Breast epithelium (tissue), 3 donors: Measurements from ENCODE around the gene PRMT9.

Experiments used
- CTCF ChIP-seq, 3 donors: fragments of 450-650 bp; IDR thresholded peaks; one replicate each; pipeline ENCODE4 v1.5.1; 2016 to 2017; ENCODE audit warnings: antibody characterized with exemption in 3 of 3, mild to moderate bottlenecking in 3 of 3, moderate library complexity in 3 of 3
- POLR2A ChIP-seq: fragments of 450-650 bp; IDR thresholded peaks from one replicate; pipeline ENCODE4 v1.6.1; 2016; ENCODE audit warnings: antibody characterized with exemption, mild to moderate bottlenecking, moderate library complexity
- POLR2AphosphoS5 ChIP-seq, 3 donors: sonication (generic); formaldehyde crosslinking; IDR thresholded peaks; one replicate each; pipeline ENCODE4 v1.6.1; 2017; ENCODE audit warnings: antibody characterized with exemption in 3 of 3

GRCh38 chr4:147717878-147718277 is 33.9 kb upstream of the PRMT9 start:
- TF ChIP-seq CTCF (IDR thresholded peaks at IDR 0.05) (no peak), POLR2A (no peak), POLR2AphosphoS5 (IDR thresholded peaks at IDR 0.05) (no peak)
